T-helper 2 cell treated with Interferon-gamma antibody and Interleukin-4, amounts not matched to agents 5 μg/mL and 100 μg/mL, for 36 hours (primary cell): ENCODE data around the gene DIO3.

ENCODE experiments used
- DNase-seq: peaks from one replicate; pipeline ENCODE4 v3.0.0; 2021; ENCODE audit warnings: low spot score
- H3K27ac Mint-ChIP-seq: one replicate; pipeline ENCODE4 v1.8.0; 2021; ENCODE audit warnings: mild to moderate bottlenecking, mixed read lengths
- H3K27me3 Mint-ChIP-seq: one replicate; pipeline ENCODE4 v1.8.0; 2021; ENCODE audit warnings: low read depth, mixed read lengths
- H3K36me3 Mint-ChIP-seq: one replicate; pipeline ENCODE4 v1.8.0; 2021; ENCODE audit warnings: low read depth, mixed read lengths
- H3K4me1 Mint-ChIP-seq: one replicate; pipeline ENCODE4 v1.8.0; 2021; ENCODE audit warnings: low read depth, mixed read lengths
- H3K4me3 Mint-ChIP-seq: one replicate; pipeline ENCODE4 v1.8.0; 2022; ENCODE audit warnings: mild to moderate bottlenecking, moderate library complexity, mixed read lengths
- H3K9me3 Mint-ChIP-seq: one replicate; pipeline ENCODE4 v1.8.0; 2021; ENCODE audit warnings: mixed read lengths

The DIO3 gene

GRCh38 chr14:101598571-101599233 lies 37.4 kb downstream of the DIO3 start:
- Mint-ChIP-seq H3K36me3 (peaks cover 11% of the 10 kb centered on the region), H3K9me3 (peaks cover 23% of the 10 kb centered on the region), H3K4me3 (no peak overlapping the region), H3K27me3 (no peaks in the 10 kb centered on the region), H3K4me1 (peaks cover 26% of the 10 kb centered on the region), H3K27ac (no peak overlapping the region)
- no peak for DNase-seq

GRCh38 chr14:101599234-101599885 lies 38.1 kb downstream of the DIO3 start:
- H3K9me3 Mint-ChIP-seq, result peaks cover 20% of the 10 kb centered on the region
- peaks cover 11% of the 10 kb centered on the region for H3K36me3 Mint-ChIP-seq
- no peaks in the 10 kb centered on the region for H3K27me3 Mint-ChIP-seq
- peaks cover 23% of the 10 kb centered on the region for H3K4me1 Mint-ChIP-seq
- no peak for DNase-seq
- H3K27ac Mint-ChIP-seq, result no peak overlapping the region
- H3K4me3 Mint-ChIP-seq, result no peak overlapping the region

GRCh38 chr14:101600336-101600890 lies 39.1 kb downstream of the DIO3 start:
- H3K9me3 Mint-ChIP-seq, result peaks cover 17% of the 10 kb centered on the region

GRCh38 chr14:101600891-101601605 lies 39.8 kb downstream of the DIO3 start:
- H3K36me3 Mint-ChIP-seq, result peaks cover 9% of the 10 kb centered on the region
- H3K9me3 Mint-ChIP-seq, result peaks cover 11% of the 10 kb centered on the region
- DNase-seq, result no peak
- H3K4me3 Mint-ChIP-seq, result no peak overlapping the region
- H3K27me3 Mint-ChIP-seq, result peaks cover 10% of the 10 kb centered on the region
- H3K27ac Mint-ChIP-seq, result no peak overlapping the region
- H3K4me1 Mint-ChIP-seq, result peaks cover 23% of the 10 kb centered on the region

More at GRCh38 chr14:101600336-101600890, 39.1 kb downstream of the DIO3 start:
- DNase-seq, result no peak
- Mint-ChIP-seq H3K36me3 (peaks cover 11% of the 10 kb centered on the region), H3K27ac (no peak overlapping the region), H3K4me1 (peaks cover 27% of the 10 kb centered on the region), H3K4me3 (no peak overlapping the region), H3K27me3 (peaks cover 3% of the 10 kb centered on the region)

- Mint-ChIP-seq H3K4me3 (no peak overlapping the region), H3K27ac (no peak overlapping the region), H3K4me1 (peaks cover 15% of the 10 kb centered on the region), H3K9me3 (peaks cover 7% of the 10 kb centered on the region), H3K27me3 (peaks cover 18% of the 10 kb centered on the region), H3K36me3 (peaks cover 4% of the 10 kb centered on the region)
- DNase-seq, result no peak
Measured at GRCh38 chr14:101601606-101602465, 40.5 kb downstream of the DIO3 start.

- no peak for DNase-seq
- peaks cover 19% of the 10 kb centered on the region for H3K27me3 Mint-ChIP-seq
- peaks cover 4% of the 10 kb centered on the region for H3K36me3 Mint-ChIP-seq
- H3K27ac Mint-ChIP-seq, result no peak overlapping the region
- peaks cover 13% of the 10 kb centered on the region for H3K4me1 Mint-ChIP-seq
- no peak overlapping the region for H3K4me3 Mint-ChIP-seq
- H3K9me3 Mint-ChIP-seq, result peaks cover 7% of the 10 kb centered on the region
Measured at GRCh38 chr14:101602466-101602840, 41.2 kb downstream of the DIO3 start.

GRCh38 chr14:101603096-101603495 lies 41.8 kb downstream of the DIO3 start:
- H3K36me3 Mint-ChIP-seq, result no peaks in the 10 kb centered on the region
- peaks cover 21% of the 10 kb centered on the region for H3K27me3 Mint-ChIP-seq
- H3K4me1 Mint-ChIP-seq, result peaks cover 6% of the 10 kb centered on the region
- no peak overlapping the region for H3K27ac Mint-ChIP-seq
- no peak overlapping the region for H3K4me3 Mint-ChIP-seq
- DNase-seq, result no peak
- H3K9me3 Mint-ChIP-seq, result peaks cover under 1% of the 10 kb centered on the region

GRCh38 chr14:101604228-101604934 lies 43.1 kb downstream of the DIO3 start:
- peaks cover 33% of the 10 kb centered on the region for H3K27me3 Mint-ChIP-seq
- no peak overlapping the region for H3K27ac Mint-ChIP-seq

GRCh38 chr14:101604935-101605780 lies 43.9 kb downstream of the DIO3 start:
- no peaks in the 10 kb centered on the region for H3K36me3 Mint-ChIP-seq
- H3K4me3 Mint-ChIP-seq, result no peak overlapping the region
- peaks cover 4% of the 10 kb centered on the region for H3K4me1 Mint-ChIP-seq
- DNase-seq, result no peak
- H3K9me3 Mint-ChIP-seq, result no peaks in the 10 kb centered on the region
- H3K27ac Mint-ChIP-seq, result no peak overlapping the region
- peaks cover 39% of the 10 kb centered on the region for H3K27me3 Mint-ChIP-seq

More at GRCh38 chr14:101604228-101604934, 43.1 kb downstream of the DIO3 start:
- no peaks in the 10 kb centered on the region for H3K36me3 Mint-ChIP-seq
- no peaks in the 10 kb centered on the region for H3K9me3 Mint-ChIP-seq
- no peak for DNase-seq
- H3K4me1 Mint-ChIP-seq, result peaks cover 4% of the 10 kb centered on the region
- no peak overlapping the region for H3K4me3 Mint-ChIP-seq

GRCh38 chr14:101605836-101606235 lies 44.5 kb downstream of the DIO3 start:
- DNase-seq, result no peak

More at GRCh38 chr14:101605836-101606235, 44.5 kb downstream of the DIO3 start:
- Mint-ChIP-seq H3K9me3 (no peaks in the 10 kb centered on the region), H3K4me3 (no peak overlapping the region), H3K27ac (no peak overlapping the region), H3K36me3 (no peaks in the 10 kb centered on the region), H3K27me3 (peaks cover 44% of the 10 kb centered on the region), H3K4me1 (peaks cover 4% of the 10 kb centered on the region)
